KMS-11 (cell line): ENCODE measurements around the gene MISP.
"Not testable (repeated sequence)": the region's sequence is repeated elsewhere in the genome, so short reads cannot be mapped to it uniquely, and the experiment has no call there.

Experiments
- H2AFZ ChIP-seq: fragments of 200-600 bp; sonication (generic); 2 replicates; pipeline ENCODE4 v1.6.1; 2016; ENCODE audit warnings: antibody characterized with exemption, mixed run types, low read depth
- H3K27ac ChIP-seq: fragments of 200-600 bp; sonication (generic); 2 replicates; pipeline ENCODE4 v1.6.1; 2016; ENCODE audit warnings: mild to moderate bottlenecking, mixed run types
- H3K27me3 ChIP-seq: fragments of 200-600 bp; sonication (generic); 2 replicates; pipeline ENCODE4 v1.6.1; 2017; ENCODE audit warnings: mild to moderate bottlenecking, low read depth, mixed run types, moderate library complexity; ENCODE audit not compliant: insufficient read depth
- H3K36me3 ChIP-seq: fragments of 200-600 bp; sonication (generic); 2 replicates; pipeline ENCODE4 v1.6.1; 2017; ENCODE audit warnings: mild to moderate bottlenecking, mixed run types; ENCODE audit not compliant: insufficient read depth
- H3K4me1 ChIP-seq: fragments of 200-600 bp; sonication (generic); 2 replicates; pipeline ENCODE4 v1.6.1; 2016; ENCODE audit warnings: mild to moderate bottlenecking, low read depth, mixed run types; ENCODE audit not compliant: poor library complexity, severe bottlenecking
- H3K4me2 ChIP-seq: fragments of 200-600 bp; sonication (generic); 2 replicates; pipeline ENCODE4 v1.7.0; 2016; ENCODE audit warnings: mild to moderate bottlenecking, mixed run types
- H3K4me3 ChIP-seq: fragments of 200-600 bp; sonication (generic); IDR thresholded peaks from 2 replicates; pipeline ENCODE4 v1.6.1; 2017; ENCODE audit warnings: low read depth, low read length, mixed read lengths; ENCODE audit not compliant: insufficient read depth
- H3K79me2 ChIP-seq: fragments of 200-600 bp; sonication (generic); 2 replicates; pipeline ENCODE4 v1.6.1; 2016; ENCODE audit warnings: low read depth, mixed run types; ENCODE audit not compliant: insufficient read depth
- H3K9ac ChIP-seq: fragments of 200-600 bp; sonication (generic); 2 replicates; pipeline ENCODE4 v1.6.1; 2016; ENCODE audit warnings: mild to moderate bottlenecking, mixed run types
- H4K20me1 ChIP-seq: fragments of 200-600 bp; sonication (generic); 2 replicates; pipeline ENCODE4 v1.6.1; 2016; ENCODE audit warnings: mild to moderate bottlenecking, mixed run types; ENCODE audit not compliant: insufficient read depth
- CTCF ChIP-seq: fragments of 200-600 bp; sonication (generic); conservative IDR thresholded peaks from 2 replicates; pipeline ENCODE4 v1.6.1; 2017; ENCODE audit warnings: low read depth, mild to moderate bottlenecking, antibody characterized with exemption, low read length, moderate library complexity, mixed read lengths

MISP gene

DNA sequence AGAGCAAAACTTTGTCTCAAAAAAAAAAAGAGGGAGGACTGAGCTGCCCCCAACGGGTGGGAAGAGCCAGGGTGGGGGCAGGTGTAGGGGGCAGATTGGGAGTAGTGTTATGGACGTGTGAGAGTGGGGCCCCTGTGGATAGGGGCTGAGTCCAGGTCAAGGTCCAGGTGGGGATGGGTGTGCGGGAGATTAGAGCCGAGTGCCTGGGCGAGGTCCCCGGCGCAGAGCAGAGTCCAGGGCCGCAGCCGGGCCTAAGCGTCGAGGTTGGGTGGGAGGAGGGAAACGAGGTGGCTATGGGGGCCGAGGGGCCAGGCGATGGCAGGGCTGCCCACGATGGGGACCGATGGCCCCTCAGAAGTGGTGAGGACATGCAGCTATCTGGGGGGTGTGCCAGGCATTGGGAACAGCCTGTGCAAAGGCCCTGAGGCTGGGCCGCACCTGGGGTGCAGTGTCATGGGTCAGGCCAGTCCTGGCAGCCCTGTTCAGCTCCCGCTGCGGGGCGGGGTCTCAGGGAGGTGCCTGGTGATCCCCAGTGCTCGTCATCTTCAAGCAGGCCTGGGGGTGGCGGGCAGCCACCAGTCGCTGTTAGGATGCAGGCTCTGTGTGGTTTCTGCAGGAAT, 12.3 kb upstream of the MISP start:
- no peaks in the 10 kb centered on the region for H4K20me1 ChIP-seq
- H3K9ac ChIP-seq: no peak overlapping the region
- H3K36me3 ChIP-seq: no peaks in the 10 kb centered on the region
- no peak overlapping the region for H2AFZ ChIP-seq
- H3K4me3 ChIP-seq: no peak overlapping the region
- no peak overlapping the region for H3K4me2 ChIP-seq
- no peaks in the 10 kb centered on the region for H3K4me1 ChIP-seq
- TF ChIP-seq CTCF: no peak
- no peaks in the 10 kb centered on the region for H3K79me2 ChIP-seq
- no peak overlapping the region for H3K27ac ChIP-seq
- H3K27me3 ChIP-seq: peaks cover 69% of the 10 kb centered on the region

- H3K27me3 ChIP-seq: peaks cover 71% of the 10 kb centered on the region
- H3K36me3 ChIP-seq: no peaks in the 10 kb centered on the region
- H4K20me1 ChIP-seq: no peaks in the 10 kb centered on the region
- TF ChIP-seq CTCF: no peak
- no peak overlapping the region for H3K4me2 ChIP-seq
- no peak overlapping the region for H2AFZ ChIP-seq
- no peak overlapping the region for H3K9ac ChIP-seq
- no peak overlapping the region for H3K27ac ChIP-seq
- H3K4me3 ChIP-seq: no peak overlapping the region
- H3K79me2 ChIP-seq: no peaks in the 10 kb centered on the region
- no peaks in the 10 kb centered on the region for H3K4me1 ChIP-seq
Measured at GRCh38 chr19:739998-740715, 10.8 kb upstream of the MISP start.

GRCh38 chr19:740816-741505, 10.0 kb upstream of the MISP start:
- not testable (repeated sequence) for H3K4me2 ChIP-seq, H3K4me3 ChIP-seq, H4K20me1 ChIP-seq, H3K79me2 ChIP-seq, H2AFZ ChIP-seq, H3K27ac ChIP-seq, H3K4me1 ChIP-seq, H3K9ac ChIP-seq, H3K36me3 ChIP-seq
- peaks cover 79% of the 10 kb centered on the region for H3K27me3 ChIP-seq

DNA sequence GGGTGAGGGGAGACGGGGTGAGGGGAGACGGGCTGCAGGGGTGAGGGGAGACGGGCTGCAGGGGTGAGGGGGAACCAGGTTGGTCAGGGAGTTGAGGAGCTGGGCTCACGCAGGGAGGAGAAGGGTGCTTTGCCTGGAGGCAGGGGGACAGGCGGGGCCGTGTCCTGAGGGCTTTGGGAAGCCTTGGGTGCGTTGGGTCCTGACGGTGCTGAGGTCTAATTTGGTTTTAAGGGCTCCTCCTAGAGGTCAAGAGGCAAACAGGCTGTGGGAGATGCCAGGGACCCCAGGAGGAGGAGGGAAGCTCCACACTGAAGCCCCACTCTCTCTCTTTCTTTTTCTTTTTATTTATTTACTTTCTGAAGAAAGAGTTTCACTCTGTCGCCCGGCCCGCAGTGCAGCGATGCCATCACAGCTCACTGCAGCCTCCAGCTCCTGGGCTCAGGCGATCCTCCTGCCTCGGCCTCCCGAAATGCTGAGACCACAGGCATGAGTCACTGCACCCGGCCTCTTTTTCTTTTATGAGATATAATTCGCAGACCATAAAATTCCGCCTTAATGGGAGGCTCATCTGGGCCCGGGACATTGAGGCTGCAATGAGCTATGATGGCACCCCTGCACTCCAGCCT, 9.3 kb upstream of the MISP start:
- no peaks in the 10 kb centered on the region for H3K36me3 ChIP-seq
- H3K79me2 ChIP-seq: no peaks in the 10 kb centered on the region
- no peaks in the 10 kb centered on the region for H4K20me1 ChIP-seq
- peaks cover 81% of the 10 kb centered on the region for H3K27me3 ChIP-seq
- no peak for TF ChIP-seq CTCF
- H3K4me3 ChIP-seq: no peak overlapping the region
- no peak overlapping the region for H3K9ac ChIP-seq
- H2AFZ ChIP-seq: no peak overlapping the region
- no peak overlapping the region for H3K27ac ChIP-seq
- no peaks in the 10 kb centered on the region for H3K4me1 ChIP-seq
- no peak overlapping the region for H3K4me2 ChIP-seq
